Measurements from ENCODE around the gene HDHD5.

DNA sequence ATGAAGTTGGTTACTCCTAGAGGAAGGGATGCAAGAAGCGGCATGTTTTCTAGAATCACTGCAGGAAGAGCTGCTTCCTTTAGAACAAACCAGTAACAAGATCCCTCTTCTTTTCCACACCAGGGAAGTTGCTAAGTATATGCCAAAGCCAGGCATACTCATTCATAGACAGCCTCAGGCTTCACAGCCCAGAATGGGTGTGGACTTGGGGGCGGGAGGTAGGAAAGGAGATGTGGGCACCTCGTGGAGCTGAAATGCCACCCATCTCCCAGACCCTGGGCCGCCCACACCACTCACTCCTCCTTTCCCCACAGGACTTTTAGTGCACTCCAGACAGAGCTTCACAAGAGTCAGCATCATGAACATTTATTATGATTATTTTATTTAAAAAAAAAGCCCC lies 21.9 kb downstream of the HDHD5 start:
- no peak for TF ChIP-seq CTCF (IDR thresholded peaks at IDR 0.05)
- no peak for TF ChIP-seq EZH2phosphoT487 (IDR thresholded peaks at IDR 0.05)
- no peak for TF ChIP-seq EZH2 (IDR thresholded peaks at IDR 0.05)

Measured in neural progenitor cell (in vitro differentiated cells).